NCI-H2196 treated with DMSO at 0.1 percent for 48 hours (cell line): Measurements from ENCODE around the gene RTN4IP1.

Experiments
- DNase-seq: peaks from one replicate; lab custom pipeline; 2025; ENCODE audit not compliant: unreplicated experiment; lab: John Stamatoyannopoulos, UW

The RTN4IP1 gene

DNA sequence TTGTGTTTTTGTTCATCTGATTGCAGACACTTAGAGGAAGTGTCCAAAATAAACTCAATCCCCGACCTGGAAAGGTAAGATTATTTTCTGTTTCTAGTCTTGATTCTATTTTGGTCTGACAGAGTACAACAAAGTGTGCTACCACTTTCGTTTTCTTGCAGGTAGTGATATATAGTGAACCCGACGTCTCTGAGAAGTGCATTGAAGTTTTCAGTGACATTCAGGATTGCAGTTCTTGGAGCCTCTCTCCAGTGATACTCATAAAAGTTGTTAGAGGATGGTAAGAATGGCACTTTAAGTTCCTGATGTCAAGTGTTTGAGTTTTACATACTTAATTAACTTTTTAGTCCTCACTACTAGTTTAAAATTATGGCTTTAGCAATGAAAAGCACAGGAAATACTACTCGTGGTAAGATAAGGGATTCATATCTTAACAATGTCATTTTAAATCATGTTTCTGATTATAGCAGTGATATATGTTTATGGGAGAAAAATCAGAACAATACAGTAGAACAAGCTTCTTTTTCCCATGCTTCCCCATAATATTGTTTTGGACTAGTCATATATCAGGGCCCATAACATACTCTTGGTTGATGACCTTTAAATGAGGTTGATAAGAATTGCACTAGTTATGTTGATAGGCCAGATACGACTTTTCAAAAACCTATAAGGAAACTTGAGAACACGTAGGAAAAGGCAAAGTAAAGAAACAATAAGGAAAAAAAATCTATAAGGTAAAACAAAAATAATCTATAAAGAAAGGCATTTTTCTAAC lies 104.0 kb downstream of the RTN4IP1 start:
- DNase-seq, result no peak

GRCh38 chr6:106522562-106523250 lies 106.6 kb downstream of the RTN4IP1 start:
- no peak for DNase-seq
